KOPT-K1 (cell line): ENCODE results near the gene DCAF6.

Source experiments
- H3K27ac ChIP-seq: fragments of 200-600 bp; sonication (generic); 2 replicates; pipeline ENCODE4 v1.5.1; 2016; ENCODE audit warnings: antibody characterized with exemption, mild to moderate bottlenecking, low read depth, low read length; ENCODE audit not compliant: poor library complexity, severe bottlenecking
- H3K36me3 ChIP-seq: fragments of 200-600 bp; sonication (generic); 2 replicates; pipeline ENCODE4 v1.5.1; 2017; ENCODE audit warnings: antibody characterized with exemption, mild to moderate bottlenecking, low read length, moderate library complexity; ENCODE audit not compliant: insufficient read depth
- H3K9me3 ChIP-seq: fragments of 200-600 bp; sonication (generic); 2 replicates; pipeline ENCODE4 v1.5.1; 2017; ENCODE audit warnings: antibody characterized with exemption, low read length, mild to moderate bottlenecking; ENCODE audit not compliant: insufficient read depth, poor library complexity, severe bottlenecking

Gene DCAF6

GRCh38 chr1:167935216-167936067 is 1.0 kb upstream of the DCAF6 start:
- H3K27ac ChIP-seq: peak overlapping the region; percentile 94
- no peaks in the 10 kb centered on the region for H3K9me3 ChIP-seq
- no peaks in the 10 kb centered on the region for H3K36me3 ChIP-seq

- Histone ChIP-seq H3K27ac (peak within 1 kb of the TSS; percentile 94), H3K9me3 (no peaks in the 10 kb centered on the region), H3K36me3 (no peaks in the 10 kb centered on the region)
These were observed 636 bp downstream of the DCAF6 start, which contains the start of gene MPC2 for GRCh38 chr1:167936930-167937708. Gene MPC2 (minus strand): TSS chr1:167937072. CDS start chr1:167935841, 1,231 bp downstream.

GRCh38 chr1:167937709-167938010 is 1.2 kb downstream of the DCAF6 start:
- Histone ChIP-seq H3K36me3 (no peaks in the 10 kb centered on the region), H3K27ac (peak overlapping the region; percentile 94), H3K9me3 (no peaks in the 10 kb centered on the region)

- Histone ChIP-seq H3K27ac (peak overlapping the region; percentile 94), H3K36me3 (no peaks in the 10 kb centered on the region), H3K9me3 (no peaks in the 10 kb centered on the region)
These were observed 1.7 kb downstream of the DCAF6 start for GRCh38 chr1:167938080-167938636.

- 0 out of 2 replicates have a peak, but pooled peaks cover 3% of the 10 kb centered on the region for H3K36me3 ChIP-seq
- H3K9me3 ChIP-seq: peaks cover 6% of the 10 kb centered on the region
- no peak overlapping the region for H3K27ac ChIP-seq
These were observed 3.8 kb downstream of the DCAF6 start for GRCh38 chr1:167940264-167940663.

GRCh38 chr1:167943541-167943940 is 7.1 kb downstream of the DCAF6 start:
- H3K9me3 ChIP-seq: peaks cover 6% of the 10 kb centered on the region
- 0 out of 2 replicates have a peak, but pooled peaks cover 3% of the 10 kb centered on the region for H3K36me3 ChIP-seq
- H3K27ac ChIP-seq: no peak overlapping the region

GRCh38 chr1:167947733-167948132 is 11.2 kb downstream of the DCAF6 start:
- Histone ChIP-seq H3K36me3 (peaks cover 9% of the 10 kb centered on the region), H3K27ac (no peak overlapping the region), H3K9me3 (peaks cover 6% of the 10 kb centered on the region)

- H3K9me3 ChIP-seq: no peaks in the 10 kb centered on the region
- peaks cover 23% of the 10 kb centered on the region for H3K36me3 ChIP-seq
- H3K27ac ChIP-seq: no peak overlapping the region
These were observed 13.3 kb downstream of the DCAF6 start for GRCh38 chr1:167949785-167950184.

GRCh38 chr1:167950569-167950968 is 14.1 kb downstream of the DCAF6 start:
- Histone ChIP-seq H3K27ac (no peak overlapping the region), H3K36me3 (peaks cover 31% of the 10 kb centered on the region), H3K9me3 (peaks cover 6% of the 10 kb centered on the region)

- Histone ChIP-seq H3K27ac (no peak overlapping the region), H3K9me3 (peaks cover 13% of the 10 kb centered on the region), H3K36me3 (peaks cover 36% of the 10 kb centered on the region)
These were observed 19.4 kb downstream of the DCAF6 start for GRCh38 chr1:167955915-167956314.

GRCh38 chr1:167957710-167958109 is 21.2 kb downstream of the DCAF6 start:
- Histone ChIP-seq H3K9me3 (peaks cover 13% of the 10 kb centered on the region), H3K36me3 (peaks cover 30% of the 10 kb centered on the region), H3K27ac (no peak overlapping the region)

GRCh38 chr1:167964646-167965045 is 28.2 kb downstream of the DCAF6 start:
- Histone ChIP-seq H3K36me3 (peaks cover 12% of the 10 kb centered on the region), H3K27ac (no peak overlapping the region), H3K9me3 (no peaks in the 10 kb centered on the region)

- no peaks in the 10 kb centered on the region for H3K9me3 ChIP-seq
- H3K36me3 ChIP-seq: peaks cover 12% of the 10 kb centered on the region
- H3K27ac ChIP-seq: no peak overlapping the region
These were observed 29.6 kb downstream of the DCAF6 start for GRCh38 chr1:167966050-167966449.

- H3K36me3 ChIP-seq: peaks cover 20% of the 10 kb centered on the region
These were observed 32.1 kb downstream of the DCAF6 start for GRCh38 chr1:167968569-167968968.

GRCh38 chr1:167973832-167974231 is 37.3 kb downstream of the DCAF6 start:
- peaks cover 42% of the 10 kb centered on the region for H3K36me3 ChIP-seq
- no peak overlapping the region for H3K27ac ChIP-seq
- no peaks in the 10 kb centered on the region for H3K9me3 ChIP-seq

More at GRCh38 chr1:167968569-167968968, 32.1 kb downstream of the DCAF6 start:
- no peak overlapping the region for H3K27ac ChIP-seq
- H3K9me3 ChIP-seq: no peaks in the 10 kb centered on the region
